Measurements from ENCODE around the gene RTTN.

Gene RTTN

DNA sequence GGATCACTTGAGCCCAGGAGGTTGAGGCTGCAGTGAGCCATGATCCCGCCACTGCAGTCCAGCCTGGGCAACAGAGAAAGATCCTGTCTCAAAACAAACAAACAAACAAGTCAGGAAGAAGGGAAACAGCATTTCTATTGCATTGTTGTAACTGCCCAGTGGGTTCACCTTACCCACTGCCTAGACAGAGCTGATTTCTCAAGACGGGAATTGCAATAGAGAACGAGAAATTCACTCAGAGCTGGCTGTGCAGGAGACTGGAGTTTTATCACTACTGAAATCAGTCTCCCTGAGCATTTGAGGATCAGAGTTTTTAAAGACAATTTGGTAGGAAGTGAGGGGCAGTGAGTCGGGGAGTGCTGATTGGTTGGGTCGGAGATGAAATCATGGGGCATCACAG, 24.2 kb upstream of the RTTN start:
- no peak overlapping the region for H3K27ac ChIP-seq
- no peaks in the 10 kb centered on the region for H3K4me1 ChIP-seq (ENCODE audit: control insufficient read depth in 1 of 2, insufficient read depth in 1 of 2, low read depth in 1 of 2, low read length in 1 of 2)
- peaks cover 8% of the 10 kb centered on the region for H3K9me3 ChIP-seq
- no peak overlapping the region for H3K4me3 ChIP-seq (ENCODE audit: low read depth in 1 of 2, low read length in 1 of 2)
- no peak for TF ChIP-seq CTCF (IDR thresholded peaks at IDR 0.05)
- H3K36me3 ChIP-seq, result no peaks in the 10 kb centered on the region
- H3K27me3 ChIP-seq, result no peaks in the 10 kb centered on the region

DNA sequence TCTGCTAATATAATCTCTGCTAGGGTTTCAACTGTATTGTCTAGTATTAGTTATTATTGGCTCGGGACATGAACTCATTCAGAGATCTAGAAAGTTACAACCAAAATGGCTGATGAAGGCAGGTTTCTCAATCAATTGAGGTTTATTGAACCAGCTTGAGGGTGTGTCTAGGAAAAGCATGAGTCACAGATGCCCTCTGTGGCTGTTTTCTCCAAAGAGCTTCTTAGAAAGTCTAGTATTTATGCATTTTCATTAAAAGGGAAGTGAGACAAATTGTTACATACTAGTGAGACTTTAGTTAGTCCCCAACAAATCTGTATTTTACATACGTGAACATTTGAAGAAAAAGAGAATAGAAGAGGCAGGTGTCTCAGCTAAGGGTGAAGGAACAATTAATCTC, 23.0 kb upstream of the RTTN start:
- Histone ChIP-seq H3K36me3 (no peaks in the 10 kb centered on the region), H3K27me3 (no peaks in the 10 kb centered on the region), H3K27ac (no peak overlapping the region), H3K9me3 (peaks cover 8% of the 10 kb centered on the region), H3K4me1 (ENCODE audit: control insufficient read depth in 1 of 2, insufficient read depth in 1 of 2, low read depth in 1 of 2, low read length in 1 of 2) (no peaks in the 10 kb centered on the region), H3K4me3 (ENCODE audit: low read depth in 1 of 2, low read length in 1 of 2) (no peak overlapping the region)
- TF ChIP-seq CTCF (IDR thresholded peaks at IDR 0.05), result no peak

GRCh38 chr18:70227438-70227837, 22.0 kb upstream of the RTTN start:
- peaks cover 8% of the 10 kb centered on the region for H3K9me3 ChIP-seq
- peaks cover 4% of the 10 kb centered on the region for H3K27me3 ChIP-seq
- H3K4me3 ChIP-seq (ENCODE audit: low read depth in 1 of 2, low read length in 1 of 2), result no peak overlapping the region
- H3K4me1 ChIP-seq (ENCODE audit: control insufficient read depth in 1 of 2, insufficient read depth in 1 of 2, low read depth in 1 of 2, low read length in 1 of 2), result no peaks in the 10 kb centered on the region
- H3K27ac ChIP-seq, result no peak overlapping the region
- H3K36me3 ChIP-seq, result no peaks in the 10 kb centered on the region
- TF ChIP-seq CTCF (IDR thresholded peaks at IDR 0.05), result no peak

GRCh38 chr18:70221915-70222278, 16.4 kb upstream of the RTTN start:
- H3K4me1 ChIP-seq (ENCODE audit: control insufficient read depth in 1 of 2, insufficient read depth in 1 of 2, low read depth in 1 of 2, low read length in 1 of 2), result no peaks in the 10 kb centered on the region
- no peaks in the 10 kb centered on the region for H3K36me3 ChIP-seq
- no peak for TF ChIP-seq CTCF (IDR thresholded peaks at IDR 0.05)
- H3K9me3 ChIP-seq, result peaks cover under 1% of the 10 kb centered on the region
- peaks cover 24% of the 10 kb centered on the region for H3K27me3 ChIP-seq
- no peak overlapping the region for H3K27ac ChIP-seq
- no peak overlapping the region for H3K4me3 ChIP-seq (ENCODE audit: low read depth in 1 of 2, low read length in 1 of 2)

DNA sequence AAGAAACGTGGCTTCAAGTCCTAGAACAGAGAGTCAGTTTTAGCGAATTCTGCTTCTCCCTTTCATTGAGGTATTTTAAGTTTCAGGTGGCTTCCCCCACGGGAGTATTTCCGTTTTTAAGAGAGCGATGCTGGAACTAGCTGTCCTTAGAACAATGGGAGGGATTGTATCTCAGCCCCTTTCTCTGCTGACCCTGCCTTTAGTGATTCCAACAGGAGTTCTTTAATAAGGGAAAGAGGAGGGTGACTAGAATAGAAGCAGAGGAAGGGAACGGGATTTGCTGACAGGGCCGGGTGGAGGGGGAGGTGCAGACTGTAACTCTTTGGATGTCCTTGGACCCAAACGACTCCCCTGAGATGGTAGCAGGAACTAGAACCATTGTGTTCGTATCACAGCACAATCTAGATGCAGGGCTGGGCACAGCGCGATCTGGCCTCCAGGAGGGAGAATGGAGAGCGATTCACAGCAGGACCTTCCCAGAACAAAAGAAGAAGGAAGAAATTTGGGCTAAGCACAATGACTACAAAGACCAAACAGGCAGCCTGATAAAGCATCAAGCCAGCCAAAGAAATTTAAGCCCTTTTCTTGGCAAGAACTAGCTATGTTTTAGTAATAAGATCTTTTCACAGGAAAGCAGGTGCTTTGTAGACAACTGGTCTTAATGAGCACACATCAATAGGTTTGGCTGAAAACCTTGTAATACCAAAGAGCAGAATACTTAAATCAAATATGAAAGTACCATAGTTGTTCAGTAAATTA, 15.8 kb upstream of the RTTN start:
- Histone ChIP-seq H3K36me3 (no peaks in the 10 kb centered on the region), H3K27ac (no peak overlapping the region), H3K27me3 (peaks cover 24% of the 10 kb centered on the region), H3K4me1 (ENCODE audit: control insufficient read depth in 1 of 2, insufficient read depth in 1 of 2, low read depth in 1 of 2, low read length in 1 of 2) (no peaks in the 10 kb centered on the region), H3K9me3 (no peaks in the 10 kb centered on the region), H3K4me3 (ENCODE audit: low read depth in 1 of 2, low read length in 1 of 2) (no peak overlapping the region)
- no peak for TF ChIP-seq CTCF (IDR thresholded peaks at IDR 0.05)

All from neutrophil (primary cell).